NCI-H2227 treated with DMSO at 0.1 percent for 48 hours (cell line): Measurements from ENCODE around the gene MPV17L2.

Source experiments
- DNase-seq: peaks from one replicate; lab custom pipeline; 2025; lab: John Stamatoyannopoulos, UW

Gene MPV17L2

GRCh38 chr19:18245297-18245696, 52.3 kb downstream of the MPV17L2 start:
- no peak for DNase-seq
